Measurements from ENCODE around the gene BAIAP2L1.
A peak's percentile ranks its signal among the peaks of the same experiment; 100 is the strongest.

BAIAP2L1 gene

GRCh38 chr7:98357751-98358161, 43.1 kb downstream of the BAIAP2L1 start:
- DNase-seq: no peak

GRCh38 chr7:98355250-98355538, 45.7 kb downstream of the BAIAP2L1 start:
- no peak for DNase-seq

- peak; percentile 98 for DNase-seq
Measured at GRCh38 chr7:98354511-98355249, 46.2 kb downstream of the BAIAP2L1 start.

GRCh38 chr7:98354052-98354451, 46.8 kb downstream of the BAIAP2L1 start:
- DNase-seq: peak; percentile 64

- DNase-seq: no peak
Measured at GRCh38 chr7:98352621-98353020, 48.3 kb downstream of the BAIAP2L1 start.

- DNase-seq: no peak
Measured at GRCh38 chr7:98351136-98351535, 49.8 kb downstream of the BAIAP2L1 start.

GRCh38 chr7:98348726-98349474, 52.0 kb downstream of the BAIAP2L1 start:
- no peak for DNase-seq

GRCh38 chr7:98346515-98347069, 54.3 kb downstream of the BAIAP2L1 start:
- DNase-seq: no peak

- DNase-seq: no peak
Measured at GRCh38 chr7:98341106-98341505, 59.8 kb downstream of the BAIAP2L1 start.

- DNase-seq: no peak
Measured at GRCh38 chr7:98339043-98339442, 61.8 kb downstream of the BAIAP2L1 start.

- no peak for DNase-seq
Measured at GRCh38 chr7:98338441-98338840, 62.4 kb downstream of the BAIAP2L1 start.

GRCh38 chr7:98335411-98335977, 65.4 kb downstream of the BAIAP2L1 start:
- no peak for DNase-seq

- DNase-seq: no peak
Measured at GRCh38 chr7:98334081-98334480, 66.8 kb downstream of the BAIAP2L1 start.

GRCh38 chr7:98330926-98331529, 69.9 kb downstream of the BAIAP2L1 start:
- no peak for DNase-seq

GRCh38 chr7:98329791-98330373, 71.0 kb downstream of the BAIAP2L1 start:
- DNase-seq: no peak

- peak; percentile 78 for DNase-seq
Measured at GRCh38 chr7:98329100-98329790, 71.6 kb downstream of the BAIAP2L1 start.

- no peak for DNase-seq
Measured at GRCh38 chr7:98324782-98325181, 76.1 kb downstream of the BAIAP2L1 start.

GRCh38 chr7:98323597-98324322, 77.1 kb downstream of the BAIAP2L1 start:
- DNase-seq: peak; percentile 80

- DNase-seq: no peak
Measured at GRCh38 chr7:98322331-98323270, 78.3 kb downstream of the BAIAP2L1 start.

- DNase-seq: no peak
Measured at GRCh38 chr7:98321301-98321700, 79.6 kb downstream of the BAIAP2L1 start.

- DNase-seq: no peak
Measured at GRCh38 chr7:98319176-98319575, 81.7 kb downstream of the BAIAP2L1 start.

All from islet precursor cell (in vitro differentiated cells).